ENCODE measurements around the gene C10orf120.

The C10orf120 gene

DNA sequence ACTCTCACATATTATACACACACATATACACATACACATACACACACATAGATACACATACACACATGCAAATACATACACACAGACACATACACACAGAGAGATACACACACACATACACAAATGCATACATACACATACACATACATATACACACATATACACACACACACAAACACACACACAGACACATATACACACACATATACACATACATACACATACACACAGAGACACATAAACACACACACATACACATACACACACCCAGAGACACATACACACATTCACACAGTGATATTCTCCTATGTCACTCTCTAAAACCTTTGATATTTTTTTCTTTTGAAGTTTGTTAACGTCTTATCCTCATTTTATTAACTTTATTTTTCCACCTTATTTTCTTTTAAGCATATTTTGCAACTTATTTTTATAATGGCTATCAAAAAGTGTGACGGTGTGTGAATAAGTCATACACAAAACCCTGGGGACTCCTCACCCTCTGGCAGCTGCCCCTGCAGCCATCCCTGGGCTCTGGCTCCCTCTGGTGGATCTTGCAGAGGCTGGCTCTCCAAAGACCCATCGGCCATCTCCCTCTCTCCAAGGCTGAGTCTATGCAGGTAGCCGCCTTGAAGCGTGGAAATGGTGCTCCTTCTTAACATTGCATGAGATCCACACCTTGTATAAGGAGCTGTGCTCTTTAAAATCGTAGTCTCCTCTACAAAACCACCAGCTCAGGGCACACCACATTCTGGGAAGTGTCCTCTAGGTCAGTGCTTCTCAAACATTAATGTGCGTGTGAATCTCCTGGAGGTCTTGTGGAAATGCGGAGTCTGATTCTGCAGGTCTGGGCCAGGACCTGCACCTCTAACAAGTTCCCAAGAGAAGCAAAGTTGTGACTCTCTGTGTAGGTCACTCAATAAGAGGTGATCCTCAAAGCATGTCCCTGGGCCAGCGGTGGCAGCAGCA, 4.1 kb upstream of the C10orf120 start:
- DNase-seq: peak in 4 of 5 donors; percentile 12 to 33 (median 26)

DNA sequence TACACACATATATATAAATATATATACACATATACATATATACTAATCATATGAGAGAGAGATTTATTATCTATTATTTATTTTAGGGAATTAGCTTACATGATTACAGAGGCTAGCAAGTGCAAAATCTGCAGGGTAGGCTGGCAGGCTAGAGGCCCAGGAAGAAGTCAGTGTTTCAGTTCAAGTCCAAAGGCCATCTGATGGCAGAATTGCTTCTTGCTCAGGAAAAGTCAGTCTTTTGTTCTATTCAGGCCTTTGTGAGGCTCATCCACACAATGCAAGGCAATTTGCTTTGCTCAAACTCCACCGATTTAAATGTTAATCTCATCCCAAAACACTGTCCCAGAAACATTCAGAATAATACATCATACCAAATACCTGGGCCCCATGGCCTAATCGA, 2.6 kb upstream of the C10orf120 start:
- DNase-seq: no peak

DNA sequence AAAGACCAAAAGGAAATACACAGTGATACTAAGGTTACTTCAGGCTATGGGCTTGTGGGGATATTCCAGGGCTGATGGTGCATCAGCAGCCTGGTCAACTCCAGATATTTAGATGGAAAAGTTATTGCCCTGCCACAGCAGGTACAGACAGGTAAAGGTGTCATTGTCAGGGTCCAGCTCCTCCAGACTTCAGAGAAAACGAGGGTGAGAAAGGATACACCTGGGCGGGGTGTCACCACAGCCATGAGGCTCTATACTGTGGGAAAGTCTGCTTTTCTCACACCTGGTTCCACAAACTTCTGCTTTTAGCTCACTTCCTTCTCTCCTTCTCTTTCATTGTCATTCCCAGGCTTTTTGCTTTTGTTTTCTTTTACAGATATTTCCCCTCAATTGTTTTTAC, 2.0 kb upstream of the C10orf120 start:
- DNase-seq: no peak

DNA sequence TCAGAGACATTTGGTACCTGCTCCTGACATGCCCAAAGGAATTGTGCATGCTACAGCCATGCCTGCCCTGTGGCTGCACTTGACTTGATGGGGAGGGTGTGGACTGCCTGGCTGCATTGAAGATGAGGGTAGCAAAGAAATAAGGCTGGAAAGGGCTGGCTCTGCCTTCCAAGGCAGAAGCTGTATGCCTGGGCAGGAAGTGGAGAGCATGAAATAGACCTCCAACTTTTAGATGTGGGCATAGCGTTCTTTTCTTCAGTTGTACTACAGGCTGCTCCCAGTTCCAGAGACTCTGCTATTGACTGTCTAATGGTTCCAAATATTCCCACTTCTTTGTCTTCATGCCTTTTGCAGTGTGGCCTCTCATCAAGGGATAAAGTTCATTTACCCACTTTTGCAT, 3.0 kb downstream of the C10orf120 start:
- DNase-seq: no peak

- DNase-seq: no peak
Measured at GRCh38 chr10:122692744-122693143, 6.9 kb downstream of the C10orf120 start.

GRCh38 chr10:122689146-122689820, 10.4 kb downstream of the C10orf120 start:
- DNase-seq: no peak

GRCh38 chr10:122688293-122688989, 11.2 kb downstream of the C10orf120 start:
- DNase-seq: no peak

DNA sequence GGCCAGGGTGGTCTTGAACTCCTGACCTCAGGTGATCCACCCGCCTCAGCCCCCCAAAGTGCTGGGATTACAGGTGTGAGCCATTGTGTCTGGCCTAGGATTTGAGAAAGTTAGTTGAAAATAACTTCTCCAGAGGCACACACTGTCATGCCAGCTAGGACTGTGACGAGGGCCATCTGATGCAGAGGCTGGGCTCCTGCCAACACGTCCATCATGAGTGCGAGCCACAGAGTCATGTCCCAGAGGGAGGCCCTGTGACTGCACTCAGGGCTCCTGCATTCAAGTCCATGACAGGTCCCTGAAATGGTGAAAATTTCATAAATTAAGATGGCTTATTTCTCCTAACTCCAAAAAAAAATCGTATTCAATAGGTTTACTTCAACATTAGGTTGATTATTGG, 17.1 kb downstream of the C10orf120 start:
- no peak for DNase-seq

DNA sequence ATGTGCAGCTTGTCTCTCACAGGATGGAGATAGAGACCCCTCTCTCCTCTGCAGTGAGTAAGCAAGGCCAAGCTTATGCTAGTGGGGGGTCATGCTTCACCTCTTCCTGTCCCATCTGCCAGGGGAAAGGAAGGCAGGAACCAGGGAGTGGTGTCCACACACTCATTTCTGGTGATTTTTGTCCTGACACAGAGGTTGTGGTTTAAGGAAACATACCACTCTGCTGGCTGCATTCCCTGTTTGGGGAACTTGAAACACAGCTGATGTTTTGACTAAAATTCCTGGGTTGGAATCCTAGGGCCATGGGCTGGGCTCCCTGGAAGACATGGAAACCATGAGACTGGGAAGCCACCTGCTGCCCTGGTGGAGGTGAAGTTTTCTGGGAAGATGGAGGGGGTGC, 21.4 kb downstream of the C10orf120 start:
- no peak for DNase-seq

- DNase-seq: no peak
Measured at GRCh38 chr10:122675278-122675677, 24.4 kb downstream of the C10orf120 start.

DNA sequence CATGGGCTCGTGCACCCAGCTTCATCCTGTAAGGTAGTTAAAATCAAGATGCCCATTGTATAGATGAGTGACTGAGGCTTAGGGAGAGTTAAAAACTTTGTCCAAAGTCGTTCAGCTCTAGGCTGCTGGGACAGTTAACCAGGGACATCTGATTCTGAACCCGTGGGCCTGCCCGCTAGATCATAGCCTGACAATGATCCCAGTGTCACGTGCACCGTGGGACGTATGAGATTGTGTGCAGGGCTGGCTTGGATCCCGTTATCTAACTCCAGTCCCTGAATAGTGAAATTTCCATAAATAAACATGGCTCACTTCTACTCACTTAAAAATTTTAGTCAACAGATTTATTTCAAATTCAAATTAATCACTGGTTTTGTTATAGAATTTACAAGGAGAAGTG, 24.9 kb downstream of the C10orf120 start:
- DNase-seq: no peak

DNA sequence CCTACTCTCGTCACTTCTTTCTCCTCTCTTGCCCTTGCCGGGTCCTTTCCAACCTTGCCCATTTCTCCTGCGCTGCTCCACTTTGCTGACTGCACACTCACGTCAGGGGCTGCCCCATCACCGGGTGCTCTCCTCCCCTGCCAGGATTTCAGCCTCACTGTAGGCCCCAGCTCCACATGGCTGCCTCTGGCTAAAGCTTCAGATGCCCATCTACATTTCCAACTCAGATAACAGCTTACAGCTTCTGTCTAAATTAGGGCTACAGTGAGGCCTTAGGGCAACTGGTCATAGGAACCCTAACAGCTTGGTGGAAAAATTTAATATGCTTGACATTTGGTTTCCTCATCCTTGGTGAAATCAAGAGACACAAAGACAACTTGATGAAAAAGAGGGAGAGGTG, 25.9 kb downstream of the C10orf120 start:
- no peak for DNase-seq

- DNase-seq: no peak
Measured at GRCh38 chr10:122673269-122673668, 26.4 kb downstream of the C10orf120 start.

GRCh38 chr10:122672655-122673054, 27.0 kb downstream of the C10orf120 start:
- no peak for DNase-seq

- DNase-seq: no peak
Measured at GRCh38 chr10:122671355-122671754, 28.3 kb downstream of the C10orf120 start.

- no peak for DNase-seq
Measured at GRCh38 chr10:122669842-122670241, 29.8 kb downstream of the C10orf120 start.

DNA sequence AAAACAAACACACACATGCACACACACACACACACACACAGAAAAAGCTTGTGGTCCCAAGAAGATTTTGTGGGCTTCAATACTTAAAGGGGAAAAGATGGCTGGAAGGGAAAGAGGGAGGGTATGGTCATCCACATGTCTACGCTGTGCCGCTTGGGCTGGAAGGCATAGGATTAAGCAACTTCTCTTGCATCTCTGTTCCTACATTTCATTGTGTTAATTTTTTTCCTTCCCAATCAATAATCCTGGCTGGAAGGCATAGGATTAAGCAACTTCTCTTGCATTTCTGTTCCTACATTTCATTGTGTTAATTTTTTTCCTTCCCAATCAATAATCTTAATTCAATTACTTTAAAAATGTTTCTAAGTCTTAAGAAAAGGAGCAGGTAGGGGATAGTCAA, 30.6 kb downstream of the C10orf120 start:
- no peak for DNase-seq

- DNase-seq: no peak
Measured at GRCh38 chr10:122665946-122666345, 33.7 kb downstream of the C10orf120 start.

DNA sequence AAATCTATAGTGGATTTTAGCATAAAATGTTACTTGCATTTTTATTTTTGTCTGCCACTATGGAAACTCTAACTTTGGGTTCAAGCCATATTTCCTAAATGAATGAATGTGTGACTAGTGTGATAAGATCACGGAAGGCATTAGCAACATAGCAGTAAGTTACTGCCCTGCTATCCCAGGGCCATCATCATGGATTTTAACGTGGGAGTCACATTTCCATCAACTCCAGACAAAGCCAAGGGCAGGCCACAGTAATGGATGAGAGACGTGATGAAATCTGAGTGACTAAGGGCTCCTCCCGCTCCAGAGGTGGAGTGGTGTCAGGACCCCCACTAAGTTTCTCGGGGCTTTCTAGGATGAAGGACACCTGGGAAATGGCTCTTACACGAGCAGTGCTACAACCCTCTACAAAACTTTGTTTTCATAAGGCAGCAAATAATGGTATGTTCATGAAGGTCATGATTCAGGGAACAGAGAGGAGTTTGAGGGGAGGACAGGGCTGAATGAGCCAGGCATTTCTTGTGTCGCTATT, 34.3 kb downstream of the C10orf120 start:
- DNase-seq: no peak

- no peak for DNase-seq
Measured at GRCh38 chr10:122664501-122664900, 35.1 kb downstream of the C10orf120 start.

DNA sequence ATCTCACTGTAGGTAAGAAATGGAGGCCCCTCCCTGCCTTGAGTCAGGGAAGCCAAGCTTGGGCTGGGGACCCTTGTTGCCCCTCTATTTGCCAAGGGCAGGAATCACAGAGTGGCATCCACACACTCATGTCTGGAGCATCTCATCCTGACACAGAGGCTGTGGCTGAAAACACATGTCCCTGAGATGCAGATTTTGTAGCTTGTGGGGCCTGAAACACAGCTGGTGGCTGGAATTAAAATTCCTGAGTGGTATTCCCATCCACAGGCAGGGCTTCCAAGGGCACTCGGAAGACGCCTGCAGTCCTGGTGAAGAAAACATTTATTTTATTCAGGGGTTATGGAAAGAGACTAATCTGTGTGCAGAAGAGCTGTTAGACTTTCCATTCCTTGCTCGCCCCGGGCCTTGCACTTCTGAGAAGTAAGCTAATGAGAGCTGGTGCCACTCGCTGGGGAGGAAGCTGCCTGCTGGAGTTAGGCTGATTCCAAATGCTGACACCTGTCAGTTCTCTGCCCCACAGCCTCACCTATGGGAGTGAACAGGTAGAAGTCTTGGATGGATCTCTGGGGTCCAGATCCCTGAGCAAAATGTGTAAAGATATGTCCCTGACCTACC, 36.0 kb downstream of the C10orf120 start:
- DNase-seq: no peak

DNA sequence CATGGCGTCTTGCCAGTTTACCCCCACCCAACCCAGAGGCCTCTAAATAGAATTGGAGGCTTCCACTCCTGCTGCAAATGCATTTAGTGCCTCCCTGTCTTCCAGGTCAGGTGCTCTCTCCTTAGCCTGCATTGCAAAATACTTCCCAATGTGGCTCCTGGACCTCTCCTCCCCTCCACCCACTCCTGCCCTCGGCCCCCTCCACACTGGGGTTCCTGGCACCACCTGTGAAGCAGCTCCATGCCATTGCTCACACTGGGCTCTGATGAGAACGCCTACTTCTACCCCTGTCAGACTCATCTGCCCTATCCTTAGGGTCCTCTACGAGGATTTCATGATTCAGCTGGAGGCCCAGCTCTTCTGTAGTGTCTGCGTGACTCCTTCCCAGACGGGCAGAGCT, 37.4 kb downstream of the C10orf120 start:
- DNase-seq: no peak

- DNase-seq: no peak
Measured at GRCh38 chr10:122660696-122661095, 39.0 kb downstream of the C10orf120 start.

Measured in T-helper 1 cell (primary cell).